Activated T-helper 1 cell treated with Interleukin-2 at 50 U/mL for 16 hours (primary cell): ENCODE measurements around the gene PSD4.

Source experiments
- DNase-seq: peaks from one replicate; pipeline ENCODE4 v3.0.0-alpha.2; 2020; ENCODE audit warnings: low read depth

The PSD4 gene

DNA sequence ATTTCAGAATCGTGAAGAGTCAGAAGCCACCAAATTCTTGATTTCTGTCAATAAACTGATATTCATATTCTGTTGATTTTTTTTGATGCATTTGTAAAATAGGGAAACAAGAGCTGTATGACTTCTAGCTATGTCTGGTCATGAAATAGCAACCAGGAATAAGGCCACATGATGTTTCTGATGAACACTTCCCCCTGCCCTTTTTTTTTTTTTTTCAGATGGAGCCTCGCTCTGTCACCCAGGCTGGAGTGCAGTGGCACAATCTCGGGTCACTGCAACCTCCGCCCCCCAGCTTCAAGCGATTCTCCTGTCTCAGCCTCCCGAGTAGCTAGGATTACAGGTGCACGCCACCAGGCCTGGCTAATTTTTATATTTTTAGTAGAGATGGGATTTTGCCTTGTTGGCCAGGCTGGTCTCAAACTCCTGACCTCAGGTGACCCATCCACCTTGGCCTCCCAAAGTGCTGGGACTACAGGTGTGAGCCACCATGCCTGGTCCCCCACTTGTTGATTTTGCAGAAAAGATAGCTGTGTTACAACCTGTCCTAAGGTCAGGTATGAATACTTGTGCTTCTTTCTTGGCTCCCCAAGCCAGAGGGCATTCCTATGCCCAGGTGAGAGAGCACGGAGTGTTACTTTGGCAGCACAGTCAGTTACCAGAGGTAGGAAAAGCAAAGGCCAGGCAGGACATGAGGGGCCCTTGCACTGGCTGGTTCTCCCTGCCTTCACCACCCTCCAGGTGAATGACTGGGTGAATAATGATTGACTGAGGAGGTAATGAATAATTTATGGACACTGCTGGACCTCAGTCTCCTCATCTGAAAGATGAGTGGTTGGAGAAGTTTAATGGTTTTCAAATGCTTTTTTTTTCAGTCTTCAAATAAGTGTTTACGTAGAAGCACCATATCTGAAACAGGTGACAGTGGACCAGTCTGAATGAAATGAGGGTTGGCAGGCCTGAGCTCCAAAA is 65.4 kb downstream of the PSD4 start:
- no peak for DNase-seq

DNA sequence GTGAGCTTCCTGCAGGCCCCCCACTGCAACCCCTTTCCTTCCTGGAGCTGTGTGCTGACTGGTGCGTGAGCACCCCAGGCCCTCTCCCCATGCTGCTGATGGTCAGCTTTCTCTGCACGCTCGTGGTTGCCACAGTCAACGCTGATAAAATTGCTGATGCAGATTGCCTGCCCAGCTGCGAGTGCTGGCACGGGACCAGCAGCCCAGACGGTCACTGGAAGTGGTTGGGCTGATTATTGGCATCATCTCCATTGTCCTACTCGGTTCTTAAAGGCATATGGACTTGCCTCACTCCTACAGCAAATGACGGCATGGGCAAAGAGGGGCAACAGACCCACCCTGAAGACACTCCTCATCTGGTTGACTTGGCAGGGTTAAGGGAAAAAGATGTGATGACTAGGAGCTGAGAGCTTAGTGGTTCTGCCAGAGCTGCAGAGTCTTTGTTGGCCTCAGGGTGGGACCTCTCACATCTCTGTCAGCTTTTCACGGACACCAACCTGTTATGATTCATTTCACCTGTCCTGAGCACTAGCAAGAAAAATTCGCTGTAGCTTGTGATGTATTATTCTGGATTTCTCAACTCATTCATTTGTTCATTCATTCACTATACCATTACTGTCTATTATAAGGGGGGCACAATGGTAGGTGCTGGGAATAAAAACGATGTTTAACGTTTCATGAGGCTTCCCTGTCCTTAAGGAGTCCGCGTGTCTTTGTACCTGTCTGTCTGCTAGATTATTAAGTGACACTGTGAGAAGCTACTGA is 66.6 kb downstream of the PSD4 start:
- no peak for DNase-seq

DNA sequence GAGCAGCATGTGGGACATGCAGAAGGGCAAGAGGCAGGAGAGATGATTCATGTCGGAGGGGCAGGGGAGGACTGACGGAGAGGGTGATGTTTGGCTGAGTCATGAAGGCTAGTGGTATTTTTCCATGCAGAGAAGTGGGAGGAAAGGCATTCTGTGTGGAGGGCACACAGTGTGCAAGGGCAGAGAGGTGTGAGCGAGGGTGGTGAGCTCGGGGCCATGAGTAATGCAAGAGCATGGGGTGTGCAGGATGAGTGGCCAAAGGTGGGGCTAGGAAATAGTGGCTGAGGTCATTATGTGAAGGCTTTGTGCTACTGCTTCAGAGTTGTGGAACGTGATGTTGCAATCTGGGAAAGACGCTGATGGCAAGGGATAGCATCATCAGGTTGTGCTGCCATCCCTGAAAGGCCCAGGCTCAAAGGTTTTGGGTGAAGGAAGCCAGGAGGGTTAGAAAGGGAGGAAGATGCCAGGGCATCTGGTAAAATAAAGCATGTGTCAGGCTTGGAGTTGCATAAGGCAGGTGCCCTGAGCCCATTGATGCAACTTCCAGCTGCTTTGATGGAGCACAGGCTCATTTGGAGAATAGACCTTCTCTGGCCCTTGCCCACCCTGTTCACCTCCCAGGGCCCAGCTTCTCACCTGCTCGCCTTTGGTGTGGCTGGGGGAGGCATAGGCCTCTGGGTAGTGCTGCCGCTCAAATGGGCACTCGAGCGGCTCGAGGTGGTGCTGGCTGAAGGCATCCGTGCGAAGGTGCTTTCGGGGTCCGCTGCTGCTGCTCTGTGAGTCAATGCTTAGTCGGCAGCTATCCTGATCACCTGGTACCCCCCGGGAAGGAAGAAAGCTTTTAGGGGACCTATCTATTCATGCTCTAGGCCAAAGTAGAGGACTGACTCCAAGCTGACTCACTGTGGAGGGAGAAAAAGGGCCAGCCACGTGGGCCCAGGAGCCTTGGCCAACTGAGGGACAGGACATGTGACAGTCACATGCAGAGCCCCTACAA is 67.4 kb downstream of the PSD4 start:
- DNase-seq: no peak

- DNase-seq: no peak
Observed at GRCh38 chr2:113242327-113242726, 68.6 kb downstream of the PSD4 start.

DNA sequence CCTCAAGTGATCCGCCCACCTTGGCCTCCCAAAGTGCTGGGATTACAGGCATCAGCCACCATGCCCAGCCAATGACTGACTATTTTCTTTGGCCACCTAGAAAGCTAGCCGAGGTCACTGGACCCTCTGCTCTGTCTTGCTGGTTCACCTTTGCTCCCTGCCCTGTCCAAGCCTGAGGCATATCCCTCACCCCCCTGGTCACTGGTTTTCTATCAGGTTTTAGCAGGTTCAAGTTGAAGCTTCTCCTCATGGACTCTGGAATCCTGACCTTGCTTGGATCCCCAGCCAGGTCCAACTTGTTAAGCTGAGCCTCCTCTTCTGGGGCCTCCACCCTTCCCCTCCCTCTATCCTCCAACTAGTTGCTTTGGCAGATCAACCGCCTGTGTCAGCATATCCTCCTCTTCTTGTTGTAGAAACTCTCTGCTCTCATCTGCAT is 71.5 kb downstream of the PSD4 start:
- no peak for DNase-seq

- no peak for DNase-seq
Observed at GRCh38 chr2:113246606-113247005, 72.8 kb downstream of the PSD4 start.

DNA sequence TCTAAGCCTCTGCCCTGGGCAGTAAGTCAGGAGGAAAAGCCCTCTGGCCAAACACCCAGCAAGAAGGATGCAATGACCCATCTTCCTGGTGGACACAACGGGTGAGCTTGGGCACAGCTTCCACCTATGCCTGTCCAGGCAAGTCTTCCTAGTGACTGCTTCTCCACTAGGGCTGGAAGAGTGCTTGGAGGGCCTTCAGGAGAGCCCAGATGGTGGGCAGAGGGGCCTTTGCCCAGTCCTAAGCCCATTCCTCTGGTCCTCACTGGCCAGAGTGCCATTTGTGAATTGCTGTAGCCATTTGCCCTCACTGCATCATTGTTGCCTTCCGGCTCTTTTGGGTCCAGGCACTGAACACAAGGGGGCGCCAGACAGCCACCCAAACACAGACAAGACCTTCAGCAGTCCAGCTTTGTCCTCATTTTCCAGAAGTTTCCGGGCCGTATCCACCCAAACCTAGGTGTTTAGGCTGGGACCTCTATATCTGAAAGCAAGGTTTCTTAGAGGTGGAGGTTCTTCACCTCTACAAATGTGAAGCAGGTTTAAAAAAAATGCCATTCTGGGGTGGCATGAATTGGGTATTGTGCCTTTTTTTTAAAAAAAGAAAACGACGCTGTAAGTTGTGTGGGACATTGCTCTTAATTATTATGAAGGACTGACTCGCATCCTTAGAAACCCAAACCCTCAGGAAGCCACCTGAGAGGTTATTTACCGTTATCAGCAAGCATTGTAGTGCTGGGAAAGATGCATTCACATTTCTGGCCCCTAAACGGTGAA is 75.4 kb downstream of the PSD4 start:
- DNase-seq: peak; percentile 56

- peak; percentile 17 for DNase-seq
Observed at GRCh38 chr2:113251118-113251517, 77.3 kb downstream of the PSD4 start.

DNA sequence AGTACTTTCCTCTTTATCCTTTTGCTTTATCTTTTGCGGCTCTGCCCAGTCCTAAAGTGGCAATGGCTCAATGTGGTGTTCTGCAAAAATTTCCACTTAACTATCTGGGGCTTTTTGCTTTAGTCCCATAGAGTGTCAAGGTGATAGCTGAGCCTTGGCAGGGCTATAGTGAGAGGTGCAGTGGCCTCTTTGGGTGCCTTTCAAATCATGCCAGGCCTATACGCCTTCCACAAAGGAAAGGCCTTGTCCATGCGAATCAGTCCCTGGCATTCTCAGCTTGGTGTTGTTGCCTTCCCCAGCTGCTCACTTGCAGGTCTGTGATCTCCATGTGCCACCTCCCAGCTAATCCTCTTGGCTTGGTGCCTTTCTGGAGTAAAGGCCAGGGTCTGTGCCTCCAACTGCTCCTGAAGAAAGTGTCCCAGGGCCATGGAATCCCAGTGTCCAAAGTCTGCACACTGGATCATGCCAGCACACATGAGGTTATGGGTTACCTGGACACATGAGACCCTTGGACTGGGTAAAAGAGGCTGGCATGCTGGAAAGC is 78.3 kb downstream of the PSD4 start:
- DNase-seq: no peak

DNA sequence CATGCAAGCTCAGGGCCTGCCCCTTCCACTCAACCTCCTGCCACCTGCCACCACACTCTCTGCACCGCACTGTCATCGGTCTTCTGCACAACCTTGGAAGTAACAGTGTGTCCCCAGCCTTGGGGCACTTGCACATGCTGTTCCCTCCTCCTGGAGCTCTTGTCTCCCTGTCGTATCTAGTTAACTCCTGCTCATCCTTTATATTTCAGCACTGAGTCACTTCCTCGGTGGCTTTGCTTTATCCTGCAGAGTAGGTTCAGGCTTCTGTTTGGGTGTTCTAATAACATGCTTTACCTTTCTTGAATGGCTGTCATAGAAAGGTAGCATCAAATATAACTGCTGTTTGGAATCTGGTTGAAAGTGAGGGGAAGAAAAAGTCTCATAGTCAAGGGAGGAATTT is 79.7 kb downstream of the PSD4 start:
- no peak for DNase-seq

- DNase-seq: no peak
Observed at GRCh38 chr2:113255140-113256070, 81.6 kb downstream of the PSD4 start.

DNA sequence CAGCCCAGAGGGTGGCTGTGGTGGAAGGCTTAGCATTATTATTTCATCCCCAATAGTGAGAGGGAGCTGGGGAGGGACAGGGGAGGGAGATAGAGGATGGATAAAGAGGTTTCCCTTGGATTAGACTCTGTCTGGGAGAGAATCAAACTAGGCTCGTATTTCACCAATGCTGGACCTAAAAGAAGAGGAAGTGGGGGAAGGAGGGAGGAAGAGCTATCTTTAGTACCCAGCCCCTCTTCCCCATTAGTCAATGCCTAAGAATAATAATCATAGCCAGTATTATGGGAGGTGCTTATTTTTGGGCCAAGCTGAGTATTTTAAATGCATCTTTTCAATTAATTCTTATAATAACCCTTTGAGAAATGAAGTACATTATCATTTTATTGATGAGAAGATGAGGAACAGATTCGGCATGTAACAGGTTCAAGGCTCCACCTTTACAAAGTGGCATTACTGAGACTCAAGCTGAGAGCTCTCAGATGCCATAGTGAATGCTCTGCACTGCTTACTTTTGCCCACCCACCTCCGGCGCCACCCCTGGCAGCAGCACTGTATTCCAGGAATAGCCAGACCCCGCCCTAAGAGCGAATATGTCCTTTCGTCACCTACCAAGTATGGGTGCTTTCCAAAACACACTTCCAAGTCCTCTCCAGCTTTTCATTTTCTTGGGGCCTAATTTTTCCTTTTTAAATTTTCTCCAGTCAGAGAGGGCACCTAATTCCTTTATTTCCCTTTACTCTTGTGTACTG is 83.9 kb downstream of the PSD4 start:
- no peak for DNase-seq

DNA sequence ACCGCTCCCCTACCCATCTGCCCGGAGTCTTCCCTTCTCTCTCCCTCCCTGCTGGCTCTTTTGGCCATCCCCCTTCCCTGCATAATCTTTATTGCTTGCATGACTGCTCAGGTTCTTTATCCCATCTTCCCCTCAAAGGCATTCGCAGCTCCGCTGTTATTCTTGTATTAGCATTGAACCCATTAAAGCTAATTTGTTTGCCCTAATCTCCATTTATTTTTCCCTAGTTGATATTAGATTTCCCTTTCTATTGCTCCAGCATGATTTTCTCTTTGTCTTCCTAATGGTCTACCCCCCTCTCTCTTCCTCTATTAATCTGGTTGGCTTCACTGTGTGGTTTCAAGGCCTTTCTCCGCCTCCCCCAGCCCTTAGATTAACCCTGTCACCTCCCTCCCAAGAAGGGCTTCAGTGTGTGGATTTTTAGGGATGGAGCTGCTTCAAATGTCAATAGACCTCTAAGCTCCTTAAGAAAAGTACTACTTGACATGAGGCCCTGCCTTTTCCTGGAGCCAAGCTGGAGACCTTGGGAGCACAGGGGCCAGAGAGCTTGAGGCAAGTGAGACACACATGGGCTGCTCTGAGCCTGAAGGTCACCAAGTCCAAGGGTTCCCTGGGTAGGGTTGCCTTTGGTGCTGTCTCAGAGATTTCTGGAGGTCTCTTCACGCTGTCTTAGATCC is 84.8 kb downstream of the PSD4 start:
- no peak for DNase-seq
